ENCODE measurements around the gene CRAMP1.

CRAMP1 gene

GRCh38 chr16:1634541-1634940, 22.4 kb downstream of the CRAMP1 start:
- no peak for DNase-seq

GRCh38 chr16:1635070-1635469, 22.9 kb downstream of the CRAMP1 start:
- DNase-seq, result peak; percentile 20

GRCh38 chr16:1637526-1637925, 25.4 kb downstream of the CRAMP1 start:
- no peak for DNase-seq

GRCh38 chr16:1638757-1639156, 26.6 kb downstream of the CRAMP1 start:
- no peak for DNase-seq

GRCh38 chr16:1639282-1639681, 27.1 kb downstream of the CRAMP1 start:
- no peak for DNase-seq

- DNase-seq, result no peak
These were observed 27.7 kb downstream of the CRAMP1 start for GRCh38 chr16:1639860-1640259.

- no peak for DNase-seq
These were observed 28.2 kb downstream of the CRAMP1 start for GRCh38 chr16:1640261-1640941.

- no peak for DNase-seq
These were observed 29.1 kb downstream of the CRAMP1 start for GRCh38 chr16:1641261-1641660.

GRCh38 chr16:1642148-1642547, 30.0 kb downstream of the CRAMP1 start:
- DNase-seq, result no peak

GRCh38 chr16:1642753-1643152, 30.6 kb downstream of the CRAMP1 start:
- no peak for DNase-seq

GRCh38 chr16:1643521-1643920, 31.4 kb downstream of the CRAMP1 start:
- DNase-seq, result no peak

- peak; percentile 60 for DNase-seq
These were observed 33.9 kb downstream of the CRAMP1 start for GRCh38 chr16:1645914-1646525.

- no peak for DNase-seq
These were observed 35.7 kb downstream of the CRAMP1 start for GRCh38 chr16:1647856-1648255.

GRCh38 chr16:1650131-1650530, 38.0 kb downstream of the CRAMP1 start:
- DNase-seq, result no peak

GRCh38 chr16:1651094-1651973, 39.2 kb downstream of the CRAMP1 start:
- peak; percentile 3 for DNase-seq

GRCh38 chr16:1651974-1652312, 39.8 kb downstream of the CRAMP1 start:
- no peak for DNase-seq

- DNase-seq, result no peak
These were observed 40.9 kb downstream of the CRAMP1 start for GRCh38 chr16:1653023-1653422.

GRCh38 chr16:1654505-1655268, 42.5 kb downstream of the CRAMP1 start:
- DNase-seq, result no peak

- DNase-seq, result no peak
These were observed 43.2 kb downstream of the CRAMP1 start for GRCh38 chr16:1655269-1655807.

GRCh38 chr16:1655909-1656807, 44.0 kb downstream of the CRAMP1 start:
- no peak for DNase-seq

- DNase-seq, result no peak
These were observed 44.9 kb downstream of the CRAMP1 start for GRCh38 chr16:1656808-1657617.

Measured in activated CD4-positive, alpha-beta T cell treated with anti-CD3 and anti-CD28 coated beads, Interleukin-2, Interleukin-6, amounts not matched to agents 100 ng/mL and 50 ng/mL, durations not matched to agents 16 hours and 8 hours (primary cell).